Measurements from ENCODE around the gene MTG1.

DNA sequence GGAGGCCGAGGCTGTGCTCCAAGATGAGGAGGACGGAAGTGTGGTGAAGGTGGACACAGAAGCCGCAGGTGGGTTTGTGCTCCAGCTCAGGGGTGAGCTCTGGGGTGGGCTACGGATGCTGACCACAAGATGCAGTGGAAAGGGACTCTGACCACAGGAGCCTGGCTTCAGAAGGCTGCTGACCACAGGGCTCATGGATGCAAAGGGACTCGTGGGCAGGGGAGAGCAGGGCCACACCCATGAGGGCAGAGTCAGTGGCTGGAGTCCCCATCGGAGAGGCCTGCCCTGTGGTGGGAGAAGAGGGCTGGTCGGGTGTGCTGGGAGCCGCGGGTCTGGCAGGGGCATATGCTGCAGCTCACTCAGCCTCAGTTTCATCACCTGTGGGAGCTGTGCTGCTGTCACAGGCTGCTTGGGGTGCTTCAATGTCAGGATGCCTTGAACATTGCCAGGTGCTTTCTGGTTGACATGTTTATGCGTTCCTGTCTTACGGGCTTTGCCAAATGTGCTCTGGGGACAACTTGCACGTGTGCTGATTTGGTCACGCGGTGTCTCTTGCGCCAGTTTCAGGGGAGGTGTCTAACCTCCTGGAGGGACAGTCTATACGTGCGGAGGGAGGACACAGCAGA lies 73.4 kb downstream of the MTG1 start:
- no peak for TF ChIP-seq EZH2 (IDR thresholded peaks at IDR 0.05; ENCODE audit: insufficient read depth, poor library complexity, severe bottlenecking)
- TF ChIP-seq EZH2phosphoT487 (IDR thresholded peaks at IDR 0.05; ENCODE audit: insufficient read depth, low read depth): no peak

Measured in GM23248 (cell line).